Panc1 (cell line): ENCODE data around the gene KIF20A.

Experiments
- CTCF ChIP-seq: fragments of 450-650 bp; IDR thresholded peaks from 2 replicates; pipeline ENCODE4 v1.5.1; 2017; ENCODE audit warnings: mild to moderate bottlenecking
- REST ChIP-seq, 2 experiments: IDR thresholded peaks; 2 replicates each; pipeline ENCODE4 v1.6.1; 2011 to 2012; ENCODE audit warnings: low read depth in 2 of 2, control low read depth in 1 of 2, low read length in 1 of 2, mild to moderate bottlenecking in 1 of 2, moderate library complexity in 1 of 2; ENCODE audit not compliant: insufficient read depth in 1 of 2

GRCh38 chr5:138139781-138140090 lies 39.2 kb upstream of the KIF20A start:
- TF ChIP-seq CTCF, result no peak
- no peak for TF ChIP-seq REST (IDR thresholded peaks at IDR 0.05; ENCODE audit: insufficient read depth in 1 of 2, low read depth in 2 of 2, low read length in 1 of 2)
